Brain microvascular endothelial cell (primary cell): Measurements from ENCODE around the gene IGF2BP3.

Experiments used
- DNase-seq: peaks from one replicate; pipeline ENCODE4 v3.0.0-alpha.2; 2020
- H3K27ac ChIP-seq: fragments of 250-450 bp; sonication (Bioruptor Pico); 2 replicates; pipeline ENCODE4 v1.5.1; 2020; ENCODE audit warnings: mild to moderate bottlenecking, moderate library complexity
- H3K27me3 ChIP-seq: fragments of 250-450 bp; sonication (Bioruptor Pico); replicated peaks from 2 replicates; pipeline ENCODE4 v1.5.1; 2020; ENCODE audit warnings: mild to moderate bottlenecking
- H3K36me3 ChIP-seq: fragments of 250-450 bp; sonication (Bioruptor Pico); replicated peaks from 2 replicates; pipeline ENCODE4 v1.5.1; 2020; ENCODE audit warnings: mild to moderate bottlenecking
- H3K4me3 ChIP-seq: 2 replicates; pipeline ENCODE4 v1.5.1; 2011; ENCODE audit warnings: low read depth, mild to moderate bottlenecking, control low read depth, low read length, moderate library complexity
- in situ Hi-C: cut with HindIII; loops from 2 replicates; pipeline ENCODE4 v1.10.0; 2017; ENCODE audit warnings: low sequenced_read_pairs, low pct_ligation_motif_present
- TF ChIP-seq, protein P1 (sequence below): IDR thresholded peaks from 2 replicates; pipeline ENCODE4 v1.5.1; 2011; ENCODE audit warnings: low read depth, mild to moderate bottlenecking, moderate library complexity, low read length, control low read depth, inconsistent platforms; ENCODE audit errors: missing control alignments

IGF2BP3 gene

DNA sequence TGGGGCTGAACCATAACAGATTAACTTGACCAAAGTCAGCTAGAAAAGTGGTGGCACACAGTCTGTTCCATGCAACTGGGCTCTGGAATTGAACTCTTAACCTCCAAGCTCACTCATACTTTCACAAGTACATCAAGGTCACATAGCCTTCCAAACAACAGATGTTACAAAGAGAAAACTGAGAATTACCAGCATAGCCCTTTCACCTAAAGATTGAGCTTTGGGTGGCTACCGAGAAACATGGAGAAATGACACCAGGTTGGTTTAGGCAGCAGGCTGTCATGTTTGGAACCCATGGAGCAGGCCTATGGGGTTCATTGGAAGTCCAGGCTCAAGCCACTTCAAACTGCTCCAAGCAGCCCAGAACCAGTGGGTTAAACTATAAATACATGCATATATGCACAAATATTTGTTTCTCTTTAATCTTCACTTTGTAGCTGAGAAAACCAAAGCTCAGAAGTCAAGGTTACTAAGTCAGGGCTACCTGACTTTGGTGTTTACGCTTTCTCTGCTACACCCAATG lies 112.1 kb downstream of the IGF2BP3 start:
- no peaks in the 10 kb centered on the region for H3K27me3 ChIP-seq
- peaks cover 7% of the 10 kb centered on the region for H3K36me3 ChIP-seq
- TF ChIP-seq, protein P1, sequence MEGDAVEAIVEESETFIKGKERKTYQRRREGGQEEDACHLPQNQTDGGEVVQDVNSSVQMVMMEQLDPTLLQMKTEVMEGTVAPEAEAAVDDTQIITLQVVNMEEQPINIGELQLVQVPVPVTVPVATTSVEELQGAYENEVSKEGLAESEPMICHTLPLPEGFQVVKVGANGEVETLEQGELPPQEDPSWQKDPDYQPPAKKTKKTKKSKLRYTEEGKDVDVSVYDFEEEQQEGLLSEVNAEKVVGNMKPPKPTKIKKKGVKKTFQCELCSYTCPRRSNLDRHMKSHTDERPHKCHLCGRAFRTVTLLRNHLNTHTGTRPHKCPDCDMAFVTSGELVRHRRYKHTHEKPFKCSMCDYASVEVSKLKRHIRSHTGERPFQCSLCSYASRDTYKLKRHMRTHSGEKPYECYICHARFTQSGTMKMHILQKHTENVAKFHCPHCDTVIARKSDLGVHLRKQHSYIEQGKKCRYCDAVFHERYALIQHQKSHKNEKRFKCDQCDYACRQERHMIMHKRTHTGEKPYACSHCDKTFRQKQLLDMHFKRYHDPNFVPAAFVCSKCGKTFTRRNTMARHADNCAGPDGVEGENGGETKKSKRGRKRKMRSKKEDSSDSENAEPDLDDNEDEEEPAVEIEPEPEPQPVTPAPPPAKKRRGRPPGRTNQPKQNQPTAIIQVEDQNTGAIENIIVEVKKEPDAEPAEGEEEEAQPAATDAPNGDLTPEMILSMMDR = no peak
- H3K4me3 ChIP-seq = no peak overlapping the region
- H3K27ac ChIP-seq = peak overlapping the region; percentile 45
- DNase-seq = no peak
- in situ Hi-C loops = no loop called here

DNA sequence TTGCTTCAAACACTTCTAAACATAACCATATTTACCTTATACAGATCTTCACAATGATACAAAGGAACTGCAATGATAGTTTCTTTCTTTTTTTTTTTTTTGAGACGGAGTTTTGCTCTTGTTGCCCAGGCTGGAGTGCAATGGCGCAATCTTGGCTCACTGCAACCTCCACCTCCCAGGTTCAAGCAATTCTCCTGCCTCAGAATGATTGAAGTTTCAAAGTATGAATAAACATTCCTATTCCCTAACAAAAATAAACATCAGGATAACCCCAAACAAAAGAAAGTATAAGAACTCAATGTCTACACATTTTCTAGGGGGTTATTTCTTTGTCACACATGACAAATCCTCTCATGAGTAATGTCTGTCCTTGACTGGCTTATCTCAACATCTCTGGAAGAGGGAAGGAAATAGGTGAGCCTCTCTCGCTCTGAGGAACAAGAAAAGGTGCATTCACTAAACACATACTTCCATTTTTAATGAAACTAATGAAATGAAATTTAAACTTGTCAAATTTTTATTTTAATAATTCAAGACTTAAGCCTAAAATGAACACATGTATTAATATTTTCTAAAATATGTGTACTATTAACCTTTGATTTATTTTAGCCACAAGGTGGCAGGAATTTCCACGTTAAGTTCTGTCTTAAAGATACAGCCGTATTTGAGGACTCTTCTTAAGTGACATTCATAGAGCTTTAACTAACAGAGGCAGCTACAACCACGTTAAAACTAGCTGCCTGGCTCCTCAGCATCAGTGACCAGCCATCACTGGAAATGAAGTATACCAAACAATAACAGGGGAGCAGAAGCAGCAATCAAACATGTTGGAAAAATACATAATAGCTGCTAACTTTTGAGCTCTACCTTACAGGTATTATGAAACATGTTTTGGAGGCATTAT lies 112.8 kb downstream of the IGF2BP3 start:
- Histone ChIP-seq H3K27ac (peak overlapping the region; percentile 45), H3K36me3 (peaks cover 7% of the 10 kb centered on the region), H3K4me3 (no peak overlapping the region), H3K27me3 (no peaks in the 10 kb centered on the region)
- TF ChIP-seq, protein P1 = peak; percentile 6
- no peak for DNase-seq
- in situ Hi-C loops = no loop called here

DNA sequence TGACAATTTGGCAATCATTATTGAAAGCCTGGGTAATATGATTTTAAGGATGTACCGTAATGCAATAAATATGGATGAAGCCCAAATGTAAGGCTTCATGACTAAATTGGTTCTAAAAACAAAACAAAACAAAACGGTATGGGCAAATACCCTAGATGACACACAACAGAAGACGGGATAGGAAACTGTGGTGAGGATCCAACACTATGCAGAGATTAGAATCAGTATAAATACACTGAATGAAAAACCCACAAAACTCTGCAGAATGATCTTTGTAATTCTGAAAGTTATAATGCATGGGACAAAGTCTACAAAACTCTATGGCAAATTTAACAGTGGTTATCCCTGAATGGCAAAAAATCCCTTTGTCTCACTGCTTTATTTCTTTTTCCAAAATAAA lies 113.6 kb downstream of the IGF2BP3 start:
- in situ Hi-C loops = no loop called here
- Histone ChIP-seq H3K36me3 (peaks cover 7% of the 10 kb centered on the region), H3K27ac (peak overlapping the region; percentile 45), H3K4me3 (no peak overlapping the region), H3K27me3 (no peaks in the 10 kb centered on the region)
- TF ChIP-seq, protein P1 = no peak
- peak; percentile 56 for DNase-seq

DNA sequence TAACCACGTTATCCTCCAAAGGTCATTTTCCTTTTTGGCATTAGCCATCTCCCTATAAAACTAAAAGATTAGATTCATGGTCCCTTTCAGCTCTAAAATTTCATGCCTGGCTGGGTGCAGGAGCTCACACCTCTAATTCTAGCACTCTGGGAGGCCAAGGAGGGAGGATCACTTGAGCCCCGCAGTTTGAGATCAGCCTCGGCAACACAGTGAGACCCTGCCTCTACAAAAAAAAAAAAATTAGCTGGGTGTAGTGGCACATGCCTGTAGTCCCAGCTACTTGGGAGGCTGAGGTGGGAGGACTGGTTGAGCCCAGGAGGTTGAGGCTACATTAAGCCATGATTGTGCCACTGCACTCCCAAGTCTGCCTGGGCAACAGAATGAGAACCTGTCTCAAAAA lies 114.1 kb downstream of the IGF2BP3 start:
- in situ Hi-C loops = no loop called here
- peak overlapping the region; percentile 7 for H3K27ac ChIP-seq
- H3K36me3 ChIP-seq = peaks cover 7% of the 10 kb centered on the region
- H3K27me3 ChIP-seq = no peaks in the 10 kb centered on the region
- TF ChIP-seq, protein P1 = no peak
- H3K4me3 ChIP-seq = no peak overlapping the region
- no peak for DNase-seq

- H3K27ac ChIP-seq = no peak overlapping the region
Measured at GRCh38 chr7:23353172-23353571, 117.1 kb downstream of the IGF2BP3 start.

More at GRCh38 chr7:23353172-23353571, 117.1 kb downstream of the IGF2BP3 start:
- no peak overlapping the region for H3K4me3 ChIP-seq
- no peaks in the 10 kb centered on the region for H3K27me3 ChIP-seq
- no peak for DNase-seq
- peaks cover 4% of the 10 kb centered on the region for H3K36me3 ChIP-seq
- in situ Hi-C loops = no loop called here
- TF ChIP-seq, protein P1 = no peak
